ENCODE data around the gene LRP1B.

Gene LRP1B

DNA sequence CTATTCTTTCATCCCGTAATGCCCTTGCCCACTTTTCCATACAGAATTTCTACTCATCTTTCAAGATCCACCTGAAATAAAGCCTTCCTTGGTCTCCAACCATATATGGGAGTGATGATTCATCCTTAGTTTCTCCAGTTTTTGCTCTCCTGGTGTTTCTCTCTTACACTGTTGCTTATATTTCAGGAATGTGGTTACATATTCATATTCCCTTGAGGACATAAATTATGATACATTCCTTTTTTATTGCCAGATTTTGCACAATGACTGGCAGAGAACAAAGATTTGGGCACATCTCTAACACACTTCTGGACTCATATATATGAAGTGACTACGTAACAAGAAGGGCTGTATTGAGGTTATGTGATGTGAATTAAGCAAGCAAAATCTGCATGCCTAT is 1777.3 kb downstream of the LRP1B start:
- no peak overlapping the region for H3K4me3 ChIP-seq (ENCODE audit: low read length)
- no peaks in the 10 kb centered on the region for H3K9me2 ChIP-seq (replicated peaks; ENCODE audit: insufficient read depth, low read length)
- H3K4me2 ChIP-seq (ENCODE audit: low read depth, low read length) = no peak overlapping the region
- TF ChIP-seq, protein P1, sequence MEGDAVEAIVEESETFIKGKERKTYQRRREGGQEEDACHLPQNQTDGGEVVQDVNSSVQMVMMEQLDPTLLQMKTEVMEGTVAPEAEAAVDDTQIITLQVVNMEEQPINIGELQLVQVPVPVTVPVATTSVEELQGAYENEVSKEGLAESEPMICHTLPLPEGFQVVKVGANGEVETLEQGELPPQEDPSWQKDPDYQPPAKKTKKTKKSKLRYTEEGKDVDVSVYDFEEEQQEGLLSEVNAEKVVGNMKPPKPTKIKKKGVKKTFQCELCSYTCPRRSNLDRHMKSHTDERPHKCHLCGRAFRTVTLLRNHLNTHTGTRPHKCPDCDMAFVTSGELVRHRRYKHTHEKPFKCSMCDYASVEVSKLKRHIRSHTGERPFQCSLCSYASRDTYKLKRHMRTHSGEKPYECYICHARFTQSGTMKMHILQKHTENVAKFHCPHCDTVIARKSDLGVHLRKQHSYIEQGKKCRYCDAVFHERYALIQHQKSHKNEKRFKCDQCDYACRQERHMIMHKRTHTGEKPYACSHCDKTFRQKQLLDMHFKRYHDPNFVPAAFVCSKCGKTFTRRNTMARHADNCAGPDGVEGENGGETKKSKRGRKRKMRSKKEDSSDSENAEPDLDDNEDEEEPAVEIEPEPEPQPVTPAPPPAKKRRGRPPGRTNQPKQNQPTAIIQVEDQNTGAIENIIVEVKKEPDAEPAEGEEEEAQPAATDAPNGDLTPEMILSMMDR (IDR thresholded peaks at IDR 0.05; ENCODE audit: low read length) = no peak
- TF ChIP-seq EZH2 (optimal IDR thresholded peaks at IDR 0.05; ENCODE audit: low read depth, low read length) = no peak
- TF ChIP-seq EZH2phosphoT487 (IDR thresholded peaks at IDR 0.05; ENCODE audit: low read length) = no peak
- no peak overlapping the region for H3K27ac ChIP-seq (ENCODE audit: low read length)
- no peaks in the 10 kb centered on the region for H3K79me2 ChIP-seq (ENCODE audit: low read length)
- DNase-seq = no peak
- no peaks in the 10 kb centered on the region for H3K27me3 ChIP-seq (replicated peaks; ENCODE audit: insufficient read depth, low read length)
- no peaks in the 10 kb centered on the region for H3K4me1 ChIP-seq (ENCODE audit: low read length)
- H4K20me1 ChIP-seq (ENCODE audit: insufficient read depth, low read length) = no peaks in the 10 kb centered on the region
- H2AFZ ChIP-seq (ENCODE audit: low read length) = no peak overlapping the region
- H3F3A ChIP-seq (ENCODE audit: insufficient read depth, low read length) = no peaks in the 10 kb centered on the region
- no peaks in the 10 kb centered on the region for H3K9me3 ChIP-seq (replicated peaks; ENCODE audit: insufficient read depth, low read length)
- no peak overlapping the region for H3K9ac ChIP-seq (ENCODE audit: low read length)
- H3K36me3 ChIP-seq (replicated peaks; ENCODE audit: insufficient read depth, low read length) = no peaks in the 10 kb centered on the region

DNA sequence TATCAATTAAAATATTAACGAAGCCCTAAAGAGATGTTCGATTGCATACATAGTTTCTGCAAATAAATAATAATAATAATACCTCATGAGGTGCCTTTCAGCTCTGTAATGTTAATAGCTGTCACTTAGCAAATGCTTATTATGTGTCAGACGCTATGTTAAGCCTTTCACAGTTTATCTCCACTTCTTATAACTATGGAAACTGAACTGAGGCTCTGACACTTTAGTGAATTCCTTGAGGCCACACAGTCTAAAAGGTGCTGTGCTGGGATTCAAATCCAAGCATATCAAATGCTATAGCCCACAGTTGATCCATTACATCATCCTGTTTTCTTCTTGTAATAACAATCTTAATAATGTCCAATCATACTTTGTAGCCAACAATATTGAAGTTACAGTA is 1779.1 kb downstream of the LRP1B start:
- Histone ChIP-seq H3K4me2 (ENCODE audit: low read depth, low read length) (no peak overlapping the region), H3K9me2 (replicated peaks; ENCODE audit: insufficient read depth, low read length) (no peaks in the 10 kb centered on the region), H3K4me1 (ENCODE audit: low read length) (no peaks in the 10 kb centered on the region), H2AFZ (ENCODE audit: low read length) (no peak overlapping the region), H3K36me3 (replicated peaks; ENCODE audit: insufficient read depth, low read length) (no peaks in the 10 kb centered on the region), H3K27me3 (replicated peaks; ENCODE audit: insufficient read depth, low read length) (no peaks in the 10 kb centered on the region), H4K20me1 (ENCODE audit: insufficient read depth, low read length) (no peaks in the 10 kb centered on the region), H3K79me2 (ENCODE audit: low read length) (no peaks in the 10 kb centered on the region), H3K9ac (ENCODE audit: low read length) (no peak overlapping the region), H3F3A (ENCODE audit: insufficient read depth, low read length) (no peaks in the 10 kb centered on the region), H3K27ac (ENCODE audit: low read length) (no peak overlapping the region), H3K4me3 (ENCODE audit: low read length) (no peak overlapping the region), H3K9me3 (replicated peaks; ENCODE audit: insufficient read depth, low read length) (no peaks in the 10 kb centered on the region)
- no peak for TF ChIP-seq EZH2 (optimal IDR thresholded peaks at IDR 0.05; ENCODE audit: low read depth, low read length)
- TF ChIP-seq, protein P1 (IDR thresholded peaks at IDR 0.05; ENCODE audit: low read length) = no peak
- no peak for TF ChIP-seq EZH2phosphoT487 (IDR thresholded peaks at IDR 0.05; ENCODE audit: low read length)
- DNase-seq = no peak

DNA sequence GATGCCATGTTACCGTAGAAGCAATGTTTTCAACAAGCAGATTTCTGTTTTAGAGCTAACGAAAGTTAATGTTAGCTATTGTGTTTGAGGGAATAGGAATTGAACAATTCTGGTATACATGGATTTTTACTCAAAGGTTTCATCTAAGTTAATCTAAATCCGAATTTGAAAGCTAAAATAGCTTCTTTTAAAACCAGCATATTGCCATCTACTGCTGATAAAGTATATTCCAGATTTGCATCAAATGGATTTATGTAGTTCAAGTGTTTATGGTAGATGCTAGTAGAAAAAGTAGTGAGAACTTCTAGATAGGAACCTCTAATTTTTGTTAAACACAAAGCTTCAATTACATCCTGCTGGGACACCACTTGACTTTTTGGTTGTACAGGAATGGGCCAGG is 1781.1 kb downstream of the LRP1B start:
- Histone ChIP-seq H3K9ac (ENCODE audit: low read length) (no peak overlapping the region), H3K9me3 (replicated peaks; ENCODE audit: insufficient read depth, low read length) (no peaks in the 10 kb centered on the region), H3K4me1 (ENCODE audit: low read length) (no peaks in the 10 kb centered on the region), H3K27me3 (replicated peaks; ENCODE audit: insufficient read depth, low read length) (no peaks in the 10 kb centered on the region), H3K27ac (ENCODE audit: low read length) (no peak overlapping the region), H3F3A (ENCODE audit: insufficient read depth, low read length) (no peaks in the 10 kb centered on the region), H3K79me2 (ENCODE audit: low read length) (no peaks in the 10 kb centered on the region), H2AFZ (ENCODE audit: low read length) (no peak overlapping the region), H3K4me2 (ENCODE audit: low read depth, low read length) (no peak overlapping the region), H3K4me3 (ENCODE audit: low read length) (no peak overlapping the region), H3K36me3 (replicated peaks; ENCODE audit: insufficient read depth, low read length) (no peaks in the 10 kb centered on the region), H4K20me1 (ENCODE audit: insufficient read depth, low read length) (no peaks in the 10 kb centered on the region), H3K9me2 (replicated peaks; ENCODE audit: insufficient read depth, low read length) (no peaks in the 10 kb centered on the region)
- no peak for TF ChIP-seq EZH2phosphoT487 (IDR thresholded peaks at IDR 0.05; ENCODE audit: low read length)
- TF ChIP-seq, protein P1 (IDR thresholded peaks at IDR 0.05; ENCODE audit: low read length) = no peak
- no peak for TF ChIP-seq EZH2 (optimal IDR thresholded peaks at IDR 0.05; ENCODE audit: low read depth, low read length)
- DNase-seq = no peak
